ENCODE data around the gene PCDHA10.
A peak's percentile ranks its signal among the peaks of the same experiment; 100 is the strongest.
"Not testable (repeated sequence)": the region's sequence is repeated elsewhere in the genome, so short reads cannot be mapped to it uniquely, and the experiment has no call there.

PCDHA10 gene

GRCh38 chr5:140868721-140869554 is 13.2 kb downstream of the PCDHA10 start, which contains the start of gene PCDHA11:
Gene PCDHA11, plus strand, starts transcription at chr5:140868957. Its CDS starts 147 bp downstream, at chr5:140869104.
- H3K27ac ChIP-seq: no peak within 1 kb of the TSS
- TF ChIP-seq ZFX (IDR thresholded peaks at IDR 0.05; ENCODE audit: borderline replicate concordance) (no peak), CTCF (IDR thresholded peaks at IDR 0.05) (no peak)

DNA sequence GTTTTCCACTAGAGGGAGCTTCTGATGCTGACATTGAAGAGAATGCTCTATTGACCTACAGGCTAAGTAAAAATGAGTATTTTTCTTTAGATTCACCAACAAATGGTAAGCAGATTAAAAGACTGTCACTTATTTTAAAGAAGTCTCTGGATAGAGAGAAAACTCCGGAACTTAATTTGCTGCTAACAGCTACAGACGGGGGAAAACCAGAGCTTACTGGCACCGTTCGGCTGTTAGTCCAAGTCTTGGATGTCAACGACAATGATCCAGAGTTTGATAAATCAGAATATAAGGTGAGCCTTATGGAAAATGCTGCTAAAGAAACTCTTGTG is 13.8 kb downstream of the PCDHA10 start:
- TF ChIP-seq ZFX (IDR thresholded peaks at IDR 0.05; ENCODE audit: borderline replicate concordance) (no peak), CTCF (IDR thresholded peaks at IDR 0.05) (no peak)
- no peak overlapping the region for H3K27ac ChIP-seq

DNA sequence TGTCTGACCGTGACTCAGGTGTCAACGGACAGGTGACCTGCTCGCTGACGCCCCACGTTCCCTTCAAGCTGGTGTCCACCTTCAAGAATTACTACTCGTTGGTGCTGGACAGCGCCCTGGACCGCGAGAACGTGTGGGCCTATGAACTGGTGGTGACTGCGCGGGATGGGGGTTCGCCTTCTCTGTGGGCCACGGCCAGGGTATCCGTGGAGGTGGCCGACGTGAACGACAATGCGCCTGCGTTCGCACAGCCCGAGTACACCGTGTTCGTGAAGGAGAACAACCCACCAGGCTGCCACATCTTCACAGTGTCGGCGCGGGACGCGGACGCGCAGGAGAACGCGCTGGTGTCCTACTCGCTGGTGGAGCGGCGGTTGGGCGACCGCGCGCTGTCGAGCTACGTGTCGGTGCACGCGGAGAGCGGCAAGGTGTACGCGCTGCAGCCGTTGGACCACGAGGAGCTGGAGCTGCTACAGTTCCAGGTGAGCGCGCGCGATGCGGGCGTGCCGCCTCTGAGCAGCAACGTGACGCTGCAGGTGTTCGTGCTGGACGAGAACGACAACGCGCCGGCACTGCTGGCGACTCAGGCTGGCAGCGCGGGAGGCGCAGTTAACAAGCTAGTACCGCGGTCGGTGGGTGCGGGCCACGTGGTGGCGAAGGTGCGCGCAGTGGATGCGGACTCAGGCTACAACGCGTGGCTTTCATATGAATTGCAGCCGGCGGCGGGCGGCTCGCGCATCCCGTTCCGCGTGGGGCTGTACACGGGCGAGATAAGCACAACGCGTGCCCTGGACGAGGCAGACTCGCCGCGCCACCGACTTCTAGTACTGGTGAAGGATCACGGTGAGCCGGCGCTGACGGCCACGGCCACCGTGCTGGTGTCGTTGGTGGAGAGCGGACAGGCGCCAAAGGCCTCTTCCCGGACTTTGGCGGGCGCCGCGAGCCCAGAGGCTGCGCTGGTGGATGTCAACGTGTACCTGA is 14.8 kb downstream of the PCDHA10 start:
- H3K27ac ChIP-seq: no peak overlapping the region
- TF ChIP-seq CTCF (IDR thresholded peaks at IDR 0.05) (no peak), ZFX (IDR thresholded peaks at IDR 0.05; ENCODE audit: borderline replicate concordance) (no peak)

- peak; percentile 37 for TF ChIP-seq CTCF (IDR thresholded peaks at IDR 0.05)
- no peak for TF ChIP-seq ZFX (IDR thresholded peaks at IDR 0.05; ENCODE audit: borderline replicate concordance)
- no peak within 1 kb of the TSS for H3K27ac ChIP-seq
These were observed 19.7 kb downstream of the PCDHA10 start, which contains the start of gene PCDHA12 for GRCh38 chr5:140875085-140876065. Gene PCDHA12, plus strand, starts transcription at chr5:140875308. Its CDS starts 165 bp downstream, at chr5:140875473.

DNA sequence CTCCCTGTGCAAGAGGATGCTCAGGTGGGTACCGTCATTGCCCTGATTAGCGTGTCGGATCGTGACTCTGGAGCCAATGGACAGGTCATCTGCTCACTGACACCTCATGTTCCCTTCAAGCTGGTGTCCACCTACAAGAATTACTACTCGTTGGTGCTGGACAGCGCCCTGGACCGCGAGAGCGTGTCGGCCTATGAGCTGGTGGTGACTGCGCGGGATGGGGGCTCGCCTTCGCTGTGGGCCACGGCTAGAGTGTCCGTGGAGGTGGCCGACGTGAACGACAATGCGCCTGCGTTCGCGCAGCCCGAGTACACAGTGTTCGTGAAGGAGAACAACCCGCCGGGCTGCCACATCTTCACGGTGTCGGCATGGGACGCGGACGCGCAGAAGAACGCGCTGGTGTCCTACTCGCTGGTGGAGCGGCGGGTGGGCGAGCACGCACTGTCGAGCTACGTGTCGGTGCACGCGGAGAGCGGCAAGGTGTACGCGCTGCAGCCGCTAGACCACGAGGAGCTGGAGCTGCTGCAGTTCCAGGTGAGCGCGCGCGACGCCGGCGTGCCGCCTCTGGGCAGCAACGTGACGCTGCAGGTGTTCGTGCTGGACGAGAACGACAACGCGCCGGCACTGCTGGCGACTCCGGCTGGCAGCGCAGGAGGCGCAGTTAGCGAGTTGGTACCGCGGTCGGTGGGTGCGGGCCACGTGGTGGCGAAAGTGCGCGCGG is 21.0 kb downstream of the PCDHA10 start:
- not testable (repeated sequence) for H3K27ac ChIP-seq

GRCh38 chr5:140877262-140877581 is 21.5 kb downstream of the PCDHA10 start:
- H3K27ac ChIP-seq: no peak overlapping the region
- no peak for TF ChIP-seq CTCF (IDR thresholded peaks at IDR 0.05)
- no peak for TF ChIP-seq ZFX (IDR thresholded peaks at IDR 0.05; ENCODE audit: borderline replicate concordance)

All from 22Rv1 (cell line).